OCI-M2 (cell line): ENCODE measurements around the gene PIBF1.
"Not testable (repeated sequence)": the region's sequence is repeated elsewhere in the genome, so short reads cannot be mapped to it uniquely, and the experiment has no call there.

Experiments
- DNase-seq: peaks from one replicate; lab custom pipeline; 2025; ENCODE audit not compliant: unreplicated experiment; lab: John Stamatoyannopoulos, UW

PIBF1 gene

GRCh38 chr13:72896869-72897268 lies 114.9 kb downstream of the PIBF1 start:
- no peak for DNase-seq

DNA sequence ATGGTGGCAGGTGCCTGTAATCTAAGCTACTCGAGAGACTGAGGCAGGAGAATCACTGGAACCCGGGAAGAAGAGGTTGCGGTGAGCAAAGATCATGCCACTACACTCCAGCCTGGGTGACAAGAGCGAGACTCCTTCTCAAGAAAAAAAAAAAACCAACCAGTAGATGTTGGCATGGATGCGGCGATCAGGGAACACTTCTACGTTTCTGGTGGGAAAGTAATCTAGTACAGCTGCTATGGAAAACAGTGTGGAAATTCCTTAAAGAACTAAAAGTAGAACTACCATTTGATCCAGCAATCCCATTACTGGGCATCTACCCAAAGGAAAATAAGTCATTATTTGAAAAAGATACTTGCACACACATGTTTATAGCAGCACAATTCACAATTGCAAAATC lies 119.6 kb downstream of the PIBF1 start:
- not testable (repeated sequence) for DNase-seq

- DNase-seq = no peak
Observed at GRCh38 chr13:72908416-72908815, 126.5 kb downstream of the PIBF1 start.

DNA sequence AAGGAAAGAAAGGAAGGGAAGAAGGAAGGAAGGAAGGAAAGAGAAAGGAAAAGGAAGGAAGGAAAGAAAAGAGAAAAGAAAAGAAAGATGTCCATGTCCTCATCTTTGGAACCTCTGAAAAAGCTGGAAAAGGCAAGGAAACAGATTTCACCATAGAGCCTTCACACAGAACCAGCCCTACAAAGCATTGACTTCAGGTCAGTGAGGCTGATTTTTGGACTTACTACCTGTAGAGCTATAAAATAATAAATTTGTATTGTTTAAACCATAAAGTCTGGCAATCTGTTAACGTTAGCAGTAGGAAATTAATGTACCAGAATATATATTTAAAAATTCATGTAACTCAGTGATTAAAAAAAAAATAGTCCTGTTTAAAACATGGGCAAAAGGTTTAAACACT lies 130.0 kb downstream of the PIBF1 start:
- DNase-seq = no peak

- DNase-seq = no peak
Observed at GRCh38 chr13:72920097-72920496, 138.2 kb downstream of the PIBF1 start.

- no peak for DNase-seq
Observed at GRCh38 chr13:72931311-72931710, 149.4 kb downstream of the PIBF1 start.

- DNase-seq = no peak
Observed at GRCh38 chr13:72932250-72932649, 150.3 kb downstream of the PIBF1 start.

DNA sequence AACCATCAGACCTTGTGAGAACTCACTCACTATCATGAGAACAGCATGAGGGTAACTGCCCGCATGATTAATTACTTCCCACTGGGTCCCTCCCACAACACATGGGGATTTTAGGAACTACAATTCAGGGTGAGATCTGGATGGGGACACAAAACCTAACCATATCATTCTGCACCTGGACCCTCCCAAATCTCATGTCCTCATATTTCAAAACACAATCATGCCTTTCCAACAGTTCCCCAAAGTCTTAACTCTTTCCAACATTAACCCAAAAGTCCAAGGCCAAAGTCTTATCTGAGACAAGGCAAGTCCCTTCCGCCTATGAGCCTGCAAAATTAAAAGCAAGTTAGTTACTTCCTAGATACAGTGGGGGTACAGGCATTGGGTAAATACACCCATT lies 164.3 kb downstream of the PIBF1 start:
- DNase-seq = not testable (repeated sequence)

DNA sequence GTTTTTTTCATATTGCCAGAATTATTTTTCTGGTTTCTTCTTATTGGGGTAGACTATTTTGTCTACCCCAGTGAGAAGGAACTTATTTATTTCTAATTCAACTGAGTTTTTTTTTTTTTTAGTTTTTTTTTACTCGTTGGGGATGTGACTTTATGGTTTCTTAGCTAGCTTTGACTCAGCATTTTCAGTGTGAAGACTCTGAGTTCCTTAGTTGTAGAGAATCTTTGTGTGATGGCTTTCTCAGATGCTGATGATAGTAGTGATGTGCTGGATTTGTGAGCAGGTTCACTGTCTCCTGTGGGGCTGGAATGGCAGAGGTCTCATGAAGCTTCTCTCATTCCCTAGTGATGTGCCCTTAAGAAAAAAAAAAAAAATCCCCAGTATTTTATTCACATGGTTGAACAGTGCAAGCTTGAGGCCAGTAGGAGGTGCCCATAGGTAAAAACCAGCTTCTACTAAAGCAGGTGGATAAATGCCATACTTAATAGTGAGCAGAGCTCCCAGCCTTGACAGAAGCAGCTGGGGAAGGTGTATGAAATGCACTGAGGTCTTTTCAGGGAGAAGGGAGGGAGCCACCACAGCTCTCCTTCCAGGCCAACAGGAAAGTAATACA lies 170.7 kb downstream of the PIBF1 start:
- DNase-seq = no peak

DNA sequence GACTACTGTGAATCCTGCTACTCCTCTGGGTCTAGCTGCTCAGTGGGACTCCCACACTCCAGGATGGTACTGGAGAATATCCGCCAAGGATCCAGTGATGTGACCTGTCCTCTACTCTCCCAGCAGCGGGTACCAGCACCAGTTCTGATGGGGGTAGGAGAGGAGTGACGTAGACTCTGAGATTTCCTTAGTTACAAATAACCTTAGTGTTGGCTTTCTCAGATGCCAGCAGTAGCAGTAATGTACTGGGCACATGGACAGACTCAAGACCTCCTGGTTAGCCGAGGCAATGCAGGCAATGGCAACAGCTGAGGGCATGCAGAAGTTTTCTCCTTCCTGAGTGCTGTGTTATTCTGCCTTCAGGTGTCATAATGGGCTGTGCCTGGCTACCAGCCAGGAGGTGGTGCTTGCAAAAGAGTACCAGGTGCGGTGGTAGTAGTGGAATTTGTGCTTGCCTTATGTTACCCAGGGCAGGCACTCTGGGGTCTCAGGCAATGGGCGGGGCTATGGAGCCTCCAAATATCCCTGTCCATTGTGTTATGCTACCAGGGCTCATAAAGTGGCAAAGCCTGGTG lies 171.5 kb downstream of the PIBF1 start:
- no peak for DNase-seq

DNA sequence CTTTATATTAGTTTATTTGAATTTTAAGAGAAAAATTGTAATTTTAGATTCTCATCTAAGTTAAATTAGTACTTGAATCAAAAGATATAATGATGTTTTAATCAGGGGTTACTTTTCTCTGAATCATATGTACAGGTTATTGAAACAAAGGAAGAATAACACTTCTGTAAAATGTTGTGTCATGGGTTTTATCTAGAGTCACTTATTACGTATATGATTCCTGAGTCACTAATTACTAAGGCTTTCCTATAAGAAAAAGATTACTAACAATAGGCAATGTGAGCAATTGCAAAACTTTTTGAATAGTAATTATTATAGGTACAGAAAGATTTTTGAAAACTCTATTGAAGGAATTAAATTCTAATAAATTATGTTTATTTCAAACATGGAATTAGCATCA lies 177.7 kb downstream of the PIBF1 start:
- DNase-seq = no peak

DNA sequence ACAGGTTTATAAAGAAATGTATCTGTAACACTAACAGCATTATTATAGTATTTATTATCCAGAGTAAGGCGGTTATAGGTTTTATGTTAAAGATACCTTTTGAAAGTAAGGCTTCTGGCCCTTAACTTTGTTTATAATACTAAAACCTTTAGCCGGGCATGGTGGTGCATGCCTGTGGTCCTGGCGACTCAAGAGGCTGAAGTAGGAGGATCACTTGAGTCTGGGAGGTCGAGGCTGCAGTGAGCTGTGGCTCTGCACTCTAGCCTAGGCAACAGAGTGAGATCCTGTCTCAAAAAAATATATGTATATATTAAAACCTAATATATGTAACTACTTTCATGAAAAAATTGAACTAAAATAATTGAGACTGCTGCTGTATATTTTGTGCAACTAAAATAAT lies 178.2 kb downstream of the PIBF1 start:
- DNase-seq = no peak

DNA sequence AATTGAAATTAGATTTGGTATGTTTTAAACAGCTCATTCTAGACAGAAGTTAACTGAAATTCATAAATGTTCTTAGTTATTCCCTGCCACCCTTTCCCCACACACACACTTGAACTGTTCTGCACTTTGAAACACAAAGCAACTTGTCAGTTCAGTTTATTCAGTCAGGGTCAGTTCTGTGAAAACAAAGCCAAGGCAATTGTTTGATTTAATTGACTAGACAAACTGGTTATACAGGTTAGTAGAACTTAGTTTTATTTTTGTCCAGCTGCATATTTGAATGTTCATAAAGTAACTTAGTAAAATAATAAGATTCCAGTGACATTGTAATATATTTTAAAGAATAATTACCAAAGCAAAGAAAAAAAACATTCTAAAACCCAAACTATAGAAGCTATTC lies 178.6 kb downstream of the PIBF1 start:
- no peak for DNase-seq

- no peak for DNase-seq
Observed at GRCh38 chr13:72963762-72964161, 181.8 kb downstream of the PIBF1 start.

GRCh38 chr13:72970301-72970880 lies 188.5 kb downstream of the PIBF1 start:
- no peak for DNase-seq

- no peak for DNase-seq
Observed at GRCh38 chr13:72970956-72971355, 189.0 kb downstream of the PIBF1 start.

GRCh38 chr13:72973234-72973633 lies 191.3 kb downstream of the PIBF1 start:
- DNase-seq = no peak

DNA sequence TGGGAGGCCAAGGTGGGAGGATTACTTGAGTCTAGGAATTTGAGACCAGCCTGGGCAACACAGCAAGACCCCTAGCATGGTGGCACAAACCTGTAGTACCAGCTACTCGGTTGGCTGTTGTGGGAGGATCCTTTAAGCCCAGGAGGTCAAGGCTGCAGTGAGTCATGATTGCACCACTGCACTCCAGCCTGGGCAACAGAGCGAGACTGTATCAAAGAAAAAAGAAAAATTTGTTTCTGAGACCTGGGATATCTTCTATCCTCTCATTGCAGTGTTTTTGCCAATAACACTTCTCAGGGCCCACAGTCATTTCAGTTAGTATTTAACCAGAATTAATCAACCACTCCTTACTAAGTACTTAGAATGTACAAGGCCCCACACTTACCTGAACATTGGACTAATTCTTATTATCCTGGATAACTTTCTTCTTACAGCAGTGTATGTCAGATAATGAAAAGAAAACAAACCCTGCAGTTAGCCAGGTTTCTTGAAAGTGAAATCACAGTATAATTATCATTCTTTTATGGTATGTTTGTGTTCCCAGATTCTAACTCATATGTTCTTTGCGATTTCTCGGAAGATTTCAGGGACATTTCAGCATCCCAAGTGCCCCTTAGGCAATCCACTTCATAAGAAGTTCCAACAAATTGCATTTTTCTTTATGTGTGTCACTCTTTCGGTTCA lies 201.3 kb downstream of the PIBF1 start:
- DNase-seq = no peak

DNA sequence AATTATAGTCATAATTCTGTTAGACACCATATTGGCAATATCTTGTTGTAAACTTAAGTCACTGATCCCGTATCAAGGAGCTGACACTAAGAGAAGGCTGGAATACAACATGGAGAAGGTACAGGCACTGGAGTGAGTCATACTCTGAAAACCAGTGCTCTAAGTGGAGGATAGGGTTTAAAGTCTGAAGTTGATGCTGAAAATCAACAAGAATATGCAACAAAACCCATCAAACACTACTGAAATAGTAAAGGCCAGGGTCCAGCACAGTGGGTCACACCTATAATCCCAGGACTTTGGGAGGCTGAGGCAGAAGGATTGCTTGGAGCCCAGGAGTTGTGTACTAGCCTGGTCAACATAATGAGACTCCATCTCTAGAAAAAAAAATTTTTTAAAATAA lies 203.7 kb downstream of the PIBF1 start:
- DNase-seq = no peak

DNA sequence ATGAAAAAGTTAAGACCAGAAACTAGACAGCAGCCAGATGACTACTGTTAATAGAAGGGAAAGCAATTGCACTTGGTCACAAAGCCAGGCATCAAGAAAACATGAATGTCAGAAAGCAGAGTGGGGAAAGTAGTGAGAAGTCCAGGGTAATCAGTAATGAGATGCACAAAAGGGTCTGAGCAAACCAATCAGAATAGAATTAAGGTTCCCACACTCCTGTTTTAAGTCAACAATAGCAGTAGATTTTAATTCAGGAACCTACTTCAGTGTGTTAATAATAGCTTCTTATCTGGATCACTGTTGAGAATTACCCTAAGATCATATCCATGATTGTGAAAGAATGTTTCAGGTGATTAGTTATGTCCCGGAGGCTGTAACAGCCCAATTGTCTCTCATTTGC lies 204.3 kb downstream of the PIBF1 start:
- no peak for DNase-seq

DNA sequence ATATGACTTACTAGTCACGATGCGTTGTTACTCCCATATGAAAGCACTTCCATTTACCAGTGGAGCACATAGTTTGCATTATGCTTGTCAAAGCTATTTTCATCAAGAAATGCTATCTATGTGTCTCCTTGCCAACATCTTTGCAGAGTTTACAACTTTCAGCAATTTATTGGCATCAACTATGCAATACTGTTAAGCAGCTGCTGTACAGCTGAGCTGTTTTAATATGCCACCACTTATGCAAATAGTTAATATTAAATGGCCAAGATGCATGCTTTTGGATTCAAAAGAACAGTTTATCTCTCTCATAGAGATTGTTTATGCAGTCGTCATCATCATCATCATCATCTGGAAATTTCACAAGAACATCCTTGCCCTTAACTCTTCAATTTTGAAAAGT lies 209.0 kb downstream of the PIBF1 start:
- no peak for DNase-seq

- no peak for DNase-seq
Observed at GRCh38 chr13:72998012-72998411, 216.1 kb downstream of the PIBF1 start.
